Uterus (tissue), 2 donors: ENCODE data around the gene KIAA0232.

ENCODE experiments used
- POLR2A ChIP-seq, 2 donors: fragments of 450-650 bp; IDR thresholded peaks; one replicate each; pipeline ENCODE4 v1.6.1; 2016; ENCODE audit warnings: antibody characterized with exemption in 2 of 2, mild to moderate bottlenecking in 1 of 2, moderate library complexity in 1 of 2
- TF ChIP-seq, protein P1 (sequence below), 4 experiments: fragments of 200-600 bp in 2 of 4; fragments of 450-650 bp in 2 of 4; sonication (generic) in 2 of 4; IDR thresholded peaks; one replicate each; pipeline ENCODE4 v1.5.1; 2016 to 2019; ENCODE audit warnings: antibody characterized with exemption in 4 of 4, mild to moderate bottlenecking in 2 of 4, moderate library complexity in 1 of 4

DNA sequence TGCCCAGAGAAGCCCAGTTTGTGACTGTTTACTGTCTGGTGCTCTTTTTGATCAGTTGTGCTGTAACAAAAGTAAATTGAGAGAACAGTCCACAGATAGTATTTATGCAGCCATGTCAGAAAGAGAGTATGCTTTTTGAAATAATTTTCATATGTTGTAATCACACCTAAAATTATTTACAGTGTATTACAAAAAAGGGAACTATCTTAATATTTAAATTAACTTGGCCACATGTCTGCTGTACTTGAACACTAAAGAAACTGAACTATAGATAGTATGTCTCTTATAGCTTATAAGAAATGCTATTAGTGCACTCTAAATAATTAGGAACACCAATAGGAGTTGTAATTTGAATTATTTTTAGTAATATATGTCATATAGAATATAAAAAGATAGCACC is 30.2 kb downstream of the KIAA0232 start:
- TF ChIP-seq, protein P1, sequence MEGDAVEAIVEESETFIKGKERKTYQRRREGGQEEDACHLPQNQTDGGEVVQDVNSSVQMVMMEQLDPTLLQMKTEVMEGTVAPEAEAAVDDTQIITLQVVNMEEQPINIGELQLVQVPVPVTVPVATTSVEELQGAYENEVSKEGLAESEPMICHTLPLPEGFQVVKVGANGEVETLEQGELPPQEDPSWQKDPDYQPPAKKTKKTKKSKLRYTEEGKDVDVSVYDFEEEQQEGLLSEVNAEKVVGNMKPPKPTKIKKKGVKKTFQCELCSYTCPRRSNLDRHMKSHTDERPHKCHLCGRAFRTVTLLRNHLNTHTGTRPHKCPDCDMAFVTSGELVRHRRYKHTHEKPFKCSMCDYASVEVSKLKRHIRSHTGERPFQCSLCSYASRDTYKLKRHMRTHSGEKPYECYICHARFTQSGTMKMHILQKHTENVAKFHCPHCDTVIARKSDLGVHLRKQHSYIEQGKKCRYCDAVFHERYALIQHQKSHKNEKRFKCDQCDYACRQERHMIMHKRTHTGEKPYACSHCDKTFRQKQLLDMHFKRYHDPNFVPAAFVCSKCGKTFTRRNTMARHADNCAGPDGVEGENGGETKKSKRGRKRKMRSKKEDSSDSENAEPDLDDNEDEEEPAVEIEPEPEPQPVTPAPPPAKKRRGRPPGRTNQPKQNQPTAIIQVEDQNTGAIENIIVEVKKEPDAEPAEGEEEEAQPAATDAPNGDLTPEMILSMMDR (IDR thresholded peaks at IDR 0.05), result no peak
- TF ChIP-seq POLR2A (IDR thresholded peaks at IDR 0.05), result no peak
